GM18505 (cell line): ENCODE measurements around the gene FEM1B.

ENCODE experiments used
- ATAC-seq: cut with Tn5 transposase; IDR thresholded peaks from one replicate; pipeline ENCODE4 v1.9.1; 2021; ENCODE audit not compliant: unreplicated experiment
- POLR2A ChIP-seq: IDR thresholded peaks from 4 replicates; pipeline ENCODE4 v1.6.1; 2011; ENCODE audit warnings: borderline replicate concordance; ENCODE audit not compliant: insufficient read depth, insufficient read length; ENCODE audit errors: extremely low read depth

Gene FEM1B

GRCh38 chr15:68241088-68241935 is 36.2 kb upstream of the FEM1B start:
- no peak for ATAC-seq
- no peak for TF ChIP-seq POLR2A

GRCh38 chr15:68244235-68244634 is 33.3 kb upstream of the FEM1B start:
- no peak for TF ChIP-seq POLR2A

GRCh38 chr15:68249058-68249713 is 28.4 kb upstream of the FEM1B start:
- no peak for ATAC-seq
- no peak for TF ChIP-seq POLR2A

More at GRCh38 chr15:68244235-68244634, 33.3 kb upstream of the FEM1B start:
- ATAC-seq, result no peak

GRCh38 chr15:68252925-68253534 is 24.5 kb upstream of the FEM1B start:
- no peak for ATAC-seq

GRCh38 chr15:68256675-68257450 is 20.7 kb upstream of the FEM1B start:
- no peak for ATAC-seq
- no peak for TF ChIP-seq POLR2A

More at GRCh38 chr15:68252925-68253534, 24.5 kb upstream of the FEM1B start:
- no peak for TF ChIP-seq POLR2A

GRCh38 chr15:68258692-68259091 is 18.9 kb upstream of the FEM1B start:
- ATAC-seq, result no peak

GRCh38 chr15:68259883-68260282 is 17.7 kb upstream of the FEM1B start:
- TF ChIP-seq POLR2A, result no peak
- ATAC-seq, result no peak

More at GRCh38 chr15:68258692-68259091, 18.9 kb upstream of the FEM1B start:
- TF ChIP-seq POLR2A, result no peak

GRCh38 chr15:68261241-68261640 is 16.3 kb upstream of the FEM1B start:
- no peak for ATAC-seq
- TF ChIP-seq POLR2A, result no peak

- TF ChIP-seq POLR2A, result no peak
- ATAC-seq, result no peak
These were observed 15.6 kb upstream of the FEM1B start for GRCh38 chr15:68261980-68262379.

- TF ChIP-seq POLR2A, result no peak
- ATAC-seq, result no peak
These were observed 14.8 kb upstream of the FEM1B start for GRCh38 chr15:68262514-68263356.

GRCh38 chr15:68264282-68264681 is 13.3 kb upstream of the FEM1B start:
- ATAC-seq, result no peak

GRCh38 chr15:68265081-68265480 is 12.5 kb upstream of the FEM1B start:
- no peak for ATAC-seq

More at GRCh38 chr15:68264282-68264681, 13.3 kb upstream of the FEM1B start:
- no peak for TF ChIP-seq POLR2A

More at GRCh38 chr15:68265081-68265480, 12.5 kb upstream of the FEM1B start:
- TF ChIP-seq POLR2A, result no peak
